Measurements from ENCODE around the gene NRCAM.

DNA sequence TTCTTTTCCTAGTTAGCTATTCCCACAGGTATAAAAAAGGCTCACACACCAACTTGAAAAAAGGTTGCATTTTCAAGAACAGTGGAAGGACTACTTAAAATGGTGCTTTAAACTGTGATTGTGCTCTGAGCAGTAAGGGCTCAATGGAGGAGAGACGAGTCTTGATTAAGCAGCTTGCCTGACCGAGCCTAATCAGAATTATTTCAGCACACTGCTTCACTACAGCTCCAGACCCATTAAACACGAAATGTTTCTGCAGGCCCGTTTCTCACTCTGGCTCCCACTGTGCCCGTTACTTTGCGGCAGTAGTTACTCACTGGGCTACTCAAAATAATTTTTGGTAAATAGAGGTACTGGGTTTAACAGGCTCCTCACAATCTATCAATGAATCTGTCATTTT is 126.0 kb downstream of the NRCAM start:
- TF ChIP-seq, protein P1, sequence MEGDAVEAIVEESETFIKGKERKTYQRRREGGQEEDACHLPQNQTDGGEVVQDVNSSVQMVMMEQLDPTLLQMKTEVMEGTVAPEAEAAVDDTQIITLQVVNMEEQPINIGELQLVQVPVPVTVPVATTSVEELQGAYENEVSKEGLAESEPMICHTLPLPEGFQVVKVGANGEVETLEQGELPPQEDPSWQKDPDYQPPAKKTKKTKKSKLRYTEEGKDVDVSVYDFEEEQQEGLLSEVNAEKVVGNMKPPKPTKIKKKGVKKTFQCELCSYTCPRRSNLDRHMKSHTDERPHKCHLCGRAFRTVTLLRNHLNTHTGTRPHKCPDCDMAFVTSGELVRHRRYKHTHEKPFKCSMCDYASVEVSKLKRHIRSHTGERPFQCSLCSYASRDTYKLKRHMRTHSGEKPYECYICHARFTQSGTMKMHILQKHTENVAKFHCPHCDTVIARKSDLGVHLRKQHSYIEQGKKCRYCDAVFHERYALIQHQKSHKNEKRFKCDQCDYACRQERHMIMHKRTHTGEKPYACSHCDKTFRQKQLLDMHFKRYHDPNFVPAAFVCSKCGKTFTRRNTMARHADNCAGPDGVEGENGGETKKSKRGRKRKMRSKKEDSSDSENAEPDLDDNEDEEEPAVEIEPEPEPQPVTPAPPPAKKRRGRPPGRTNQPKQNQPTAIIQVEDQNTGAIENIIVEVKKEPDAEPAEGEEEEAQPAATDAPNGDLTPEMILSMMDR (IDR thresholded peaks at IDR 0.05) = no peak
- TF ChIP-seq POLR2A (IDR thresholded peaks at IDR 0.05) (no peak), POLR2AphosphoS5 (IDR thresholded peaks at IDR 0.05; ENCODE audit: insufficient read depth in 1 of 2, low read depth in 1 of 2) (no peak)

All from vagina (tissue), 2 donors.